Airway epithelial cell (primary cell): ENCODE measurements around the gene CCDC61. TPM values are rescaled to one million over a fixed set of nuclear protein-coding genes. Genes with fewer than 3 reads are reported as not detected.

Experiments used
- total RNA-seq: library from RNA; depleted of rRNA; stranded (reverse); fragments of >200 nt; gene quantifications from 2 replicates; pipeline ENCODE4 v1.2.3, GENCODE V29; 2015

Gene CCDC61
- total RNA-seq, result 12.4 and 14.6 TPM in 2 replicates

GRCh38 chr19:45994998-45995714, at the start of gene CCDC61:
Gene CCDC61, plus strand, starts transcription at chr19:45995467. Its CDS starts 7,552 bp downstream, at chr19:46003019.

GRCh38 chr19:45973553-45974338, 21.5 kb upstream of the CCDC61 start, which contains the start of gene NOVA2:
Gene NOVA2, minus strand, starts transcription at chr19:45973865. Its CDS starts 514 bp downstream, at chr19:45973351.

DNA sequence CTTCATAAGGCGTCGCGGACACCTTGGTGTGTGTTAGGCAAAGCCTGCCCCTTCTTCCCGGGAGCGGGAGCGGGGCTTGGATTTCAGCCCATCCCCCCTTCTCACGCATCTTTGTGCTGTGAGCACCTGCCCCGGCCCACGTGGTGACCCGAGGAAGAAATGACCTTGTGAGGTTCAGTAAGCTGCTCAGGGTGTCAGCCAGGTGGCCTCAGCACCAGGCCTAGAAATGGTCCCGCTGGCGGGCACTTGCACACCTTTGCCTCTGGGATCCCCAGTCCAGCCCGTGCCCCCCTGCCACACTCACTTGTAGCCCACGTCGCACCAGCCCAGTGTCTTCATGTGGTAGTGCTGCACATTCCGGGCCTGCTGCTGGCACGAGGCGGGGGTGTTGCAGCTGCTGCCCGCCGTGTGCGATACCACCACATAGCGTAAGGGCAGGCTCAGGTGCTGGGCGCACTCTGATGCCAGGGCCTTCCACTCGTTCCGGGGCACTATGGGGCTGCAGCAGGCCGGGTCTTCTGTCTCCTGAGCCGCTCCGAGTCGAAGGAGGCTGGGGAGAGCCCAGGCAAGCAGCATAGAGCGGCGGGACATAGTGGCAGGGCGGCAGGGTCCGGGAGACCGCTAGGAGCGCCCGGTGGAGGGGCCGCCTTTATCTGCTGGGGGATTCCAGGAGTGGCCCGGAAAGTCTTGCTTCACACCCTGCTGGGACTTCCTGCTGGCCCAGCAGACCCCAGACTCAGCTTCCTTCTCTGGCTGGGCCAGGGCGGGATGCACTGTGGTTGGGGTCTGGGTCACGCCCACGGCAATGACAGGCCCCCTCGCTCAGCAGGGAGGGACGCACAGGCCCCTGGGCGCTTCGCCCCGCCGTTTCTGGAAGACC, 27.4 kb downstream of the CCDC61 start, which contains the start of gene PGLYRP1:
Gene PGLYRP1 (minus strand): TSS at position 623 of the 880 bp plus-strand sequence. CDS start 32 bp downstream, at position 591.

DNA sequence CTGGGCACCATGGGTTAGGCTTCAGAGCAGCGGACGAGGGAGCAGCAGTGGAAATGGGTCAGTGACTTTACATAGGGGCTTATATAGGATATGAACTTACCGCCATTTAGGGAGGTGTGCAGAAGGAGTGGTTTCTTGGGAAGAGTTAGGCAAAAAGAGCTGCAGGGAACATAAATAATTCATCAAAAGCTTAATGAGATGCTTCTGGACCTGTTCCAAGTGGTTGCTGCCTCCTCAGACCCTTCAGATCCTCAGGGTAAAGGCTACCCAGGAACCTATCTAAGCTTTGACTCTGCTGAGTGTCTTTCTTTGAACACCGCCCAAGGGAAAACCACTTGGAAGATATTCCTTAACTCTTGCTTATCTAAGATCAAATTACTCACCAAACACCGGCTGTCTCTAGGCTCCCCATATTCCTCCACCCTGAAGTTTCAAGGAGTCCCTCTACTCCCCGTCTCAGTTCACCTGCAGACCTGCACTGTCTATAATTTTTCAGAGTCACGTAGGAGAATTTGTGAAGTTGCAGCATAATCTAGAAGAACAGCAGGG, 45.8 kb downstream of the CCDC61 start, which contains the start of gene IGFL4:
Gene IGFL4 (minus strand): TSS at position 51 of the 549 bp plus-strand sequence. CDS start 40 bp downstream, at position 11.

Other genes with a start within 250 kb of the CCDC61 start
- gene SIX5, start 226.2 kb upstream of the CCDC61 start, total RNA-seq, result 10.5 and 11.7 TPM in 2 replicates
- gene DMPK, start 213.0 kb upstream of the CCDC61 start, total RNA-seq, result 5.2 and 6.8 TPM in 2 replicates
- gene DMWD, start 202.6 kb upstream of the CCDC61 start, total RNA-seq, result 20.0 and 24.5 TPM in 2 replicates
- not detected in 2 replicates for gene RSPH6A, start 180.2 kb upstream of the CCDC61 start, total RNA-seq
- gene SYMPK, start 132.3 kb upstream of the CCDC61 start, total RNA-seq, result 30.1 and 37.5 TPM in 2 replicates
- not detected in 2 replicates for gene FOXA3, start 131.1 kb upstream of the CCDC61 start, total RNA-seq
- 25.5 and 28.0 TPM in 2 replicates for gene IRF2BP1, start 109.3 kb upstream of the CCDC61 start, total RNA-seq
- 1.2 and 3.2 TPM in 2 replicates for gene MYPOP, start 92.9 kb upstream of the CCDC61 start, total RNA-seq
- gene NANOS2, start 80.7 kb upstream of the CCDC61 start, total RNA-seq, result not detected in 2 replicates
- gene NOVA2, start 21.6 kb upstream of the CCDC61 start, total RNA-seq, result not detected in 2 replicates
- gene PGLYRP1, start 27.6 kb downstream of the CCDC61 start, total RNA-seq, result not detected in 2 replicates
- not detected in 2 replicates for gene IGFL4, start 45.5 kb downstream of the CCDC61 start, total RNA-seq
- 0.88 and 2.3 TPM in 2 replicates for gene IGFL3, start 129.2 kb downstream of the CCDC61 start, total RNA-seq
- gene IGFL2, start 152.8 kb downstream of the CCDC61 start, total RNA-seq, result 16.6 and 20.1 TPM in 2 replicates
- 0.37 and 0.85 TPM in 2 replicates for gene IGFL1, start 234.3 kb downstream of the CCDC61 start, total RNA-seq